ENCODE results near the gene MTHFD2L.

MTHFD2L gene

DNA sequence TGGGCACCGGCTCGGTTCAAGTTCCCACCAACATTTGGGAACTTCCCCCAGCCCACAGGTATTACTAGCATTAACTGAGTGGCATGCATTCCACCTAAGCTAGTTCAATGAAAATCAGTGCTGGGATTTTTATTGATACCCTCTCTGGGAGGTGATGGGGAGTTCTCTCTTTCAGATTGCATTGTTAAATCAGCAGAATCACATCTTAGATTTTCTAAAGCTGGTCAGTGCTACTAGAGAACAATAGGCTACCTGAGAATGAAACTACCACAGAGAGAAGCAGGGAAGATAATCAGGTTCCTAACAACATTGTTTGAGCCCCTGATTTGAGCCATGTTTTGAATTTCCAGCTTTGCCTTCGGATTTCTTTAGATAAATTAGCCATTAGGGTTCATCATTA, 166.3 kb downstream of the MTHFD2L start:
- DNase-seq: no peak
- Mint-ChIP-seq H3K4me3 (no peak overlapping the region), H3K36me3 (ENCODE audit: low read depth) (no peaks in the 10 kb centered on the region), H3K27ac (no peak overlapping the region), H3K9me3 (no peaks in the 10 kb centered on the region), H3K4me1 (no peaks in the 10 kb centered on the region), H3K27me3 (ENCODE audit: low read depth, poor library complexity) (no peaks in the 10 kb centered on the region)
- TF ChIP-seq, protein P1, sequence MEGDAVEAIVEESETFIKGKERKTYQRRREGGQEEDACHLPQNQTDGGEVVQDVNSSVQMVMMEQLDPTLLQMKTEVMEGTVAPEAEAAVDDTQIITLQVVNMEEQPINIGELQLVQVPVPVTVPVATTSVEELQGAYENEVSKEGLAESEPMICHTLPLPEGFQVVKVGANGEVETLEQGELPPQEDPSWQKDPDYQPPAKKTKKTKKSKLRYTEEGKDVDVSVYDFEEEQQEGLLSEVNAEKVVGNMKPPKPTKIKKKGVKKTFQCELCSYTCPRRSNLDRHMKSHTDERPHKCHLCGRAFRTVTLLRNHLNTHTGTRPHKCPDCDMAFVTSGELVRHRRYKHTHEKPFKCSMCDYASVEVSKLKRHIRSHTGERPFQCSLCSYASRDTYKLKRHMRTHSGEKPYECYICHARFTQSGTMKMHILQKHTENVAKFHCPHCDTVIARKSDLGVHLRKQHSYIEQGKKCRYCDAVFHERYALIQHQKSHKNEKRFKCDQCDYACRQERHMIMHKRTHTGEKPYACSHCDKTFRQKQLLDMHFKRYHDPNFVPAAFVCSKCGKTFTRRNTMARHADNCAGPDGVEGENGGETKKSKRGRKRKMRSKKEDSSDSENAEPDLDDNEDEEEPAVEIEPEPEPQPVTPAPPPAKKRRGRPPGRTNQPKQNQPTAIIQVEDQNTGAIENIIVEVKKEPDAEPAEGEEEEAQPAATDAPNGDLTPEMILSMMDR (IDR thresholded peaks at IDR 0.05): no peak

DNA sequence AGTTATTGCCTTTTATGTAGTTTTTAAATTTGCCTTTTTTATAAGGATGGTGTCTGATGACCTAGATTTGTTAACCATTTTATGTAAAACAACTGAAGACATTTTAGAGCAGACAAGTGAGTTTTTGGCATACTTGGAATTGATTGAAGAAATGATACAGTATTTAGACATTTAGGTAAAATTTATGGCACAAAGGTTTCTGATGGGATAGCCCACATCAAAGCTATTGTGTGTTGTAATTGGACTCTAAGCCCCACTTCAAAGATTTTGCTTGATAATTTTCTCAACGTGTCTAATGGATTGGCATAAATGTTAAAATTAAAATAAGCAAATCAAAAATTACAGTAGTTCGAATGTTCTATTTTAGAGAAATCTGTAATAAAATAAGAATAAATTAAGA, 168.0 kb downstream of the MTHFD2L start:
- no peaks in the 10 kb centered on the region for H3K27me3 Mint-ChIP-seq (ENCODE audit: low read depth, poor library complexity)
- no peaks in the 10 kb centered on the region for H3K4me1 Mint-ChIP-seq
- no peaks in the 10 kb centered on the region for H3K9me3 Mint-ChIP-seq
- no peaks in the 10 kb centered on the region for H3K36me3 Mint-ChIP-seq (ENCODE audit: low read depth)
- no peak overlapping the region for H3K4me3 Mint-ChIP-seq
- DNase-seq: no peak
- TF ChIP-seq, protein P1 (IDR thresholded peaks at IDR 0.05): no peak
- no peak overlapping the region for H3K27ac Mint-ChIP-seq

DNA sequence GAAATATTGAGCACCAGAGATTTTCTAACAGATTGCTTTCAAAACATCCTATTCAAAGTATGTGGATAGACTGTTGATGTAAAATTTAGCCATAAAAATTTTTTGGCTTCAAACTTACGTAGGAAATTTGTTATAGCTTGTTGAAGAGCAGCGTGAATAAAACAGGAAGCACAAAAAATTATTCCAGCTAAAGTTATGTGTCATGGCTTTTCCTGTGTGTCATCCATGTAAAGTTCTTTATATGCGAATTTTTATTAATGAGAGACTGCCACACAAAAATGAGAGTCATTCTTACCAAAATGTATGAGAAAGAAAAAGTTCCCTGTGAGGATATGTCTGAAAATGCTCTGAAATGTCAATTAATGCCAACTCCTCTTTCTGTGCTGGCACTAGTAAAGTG, 169.8 kb downstream of the MTHFD2L start:
- Mint-ChIP-seq H3K9me3 (no peaks in the 10 kb centered on the region), H3K36me3 (ENCODE audit: low read depth) (no peaks in the 10 kb centered on the region), H3K27ac (no peak overlapping the region), H3K27me3 (ENCODE audit: low read depth, poor library complexity) (no peaks in the 10 kb centered on the region), H3K4me3 (no peak overlapping the region), H3K4me1 (no peaks in the 10 kb centered on the region)
- TF ChIP-seq, protein P1 (IDR thresholded peaks at IDR 0.05): no peak
- no peak for DNase-seq

DNA sequence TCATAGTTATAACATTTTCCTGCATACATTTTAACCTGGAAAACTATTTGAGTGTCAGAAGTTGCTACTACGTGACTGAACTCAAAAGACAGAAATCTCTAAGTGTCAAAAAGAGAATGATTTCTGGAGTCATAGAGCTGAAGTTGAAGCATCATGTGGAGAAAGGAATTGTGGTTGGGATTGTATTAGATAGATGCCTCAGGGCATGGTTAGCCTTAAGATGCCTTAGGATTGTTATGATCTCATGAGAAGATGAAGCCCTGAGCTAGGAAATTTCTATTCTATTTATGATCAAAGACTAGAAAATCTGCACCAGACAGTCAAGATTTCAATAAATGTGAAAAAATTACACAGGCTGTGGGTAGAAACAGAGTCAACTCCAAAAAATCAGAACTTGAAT, 170.6 kb downstream of the MTHFD2L start:
- Mint-ChIP-seq H3K27me3 (ENCODE audit: low read depth, poor library complexity) (no peaks in the 10 kb centered on the region), H3K36me3 (ENCODE audit: low read depth) (no peaks in the 10 kb centered on the region)
- no peak for DNase-seq

DNA sequence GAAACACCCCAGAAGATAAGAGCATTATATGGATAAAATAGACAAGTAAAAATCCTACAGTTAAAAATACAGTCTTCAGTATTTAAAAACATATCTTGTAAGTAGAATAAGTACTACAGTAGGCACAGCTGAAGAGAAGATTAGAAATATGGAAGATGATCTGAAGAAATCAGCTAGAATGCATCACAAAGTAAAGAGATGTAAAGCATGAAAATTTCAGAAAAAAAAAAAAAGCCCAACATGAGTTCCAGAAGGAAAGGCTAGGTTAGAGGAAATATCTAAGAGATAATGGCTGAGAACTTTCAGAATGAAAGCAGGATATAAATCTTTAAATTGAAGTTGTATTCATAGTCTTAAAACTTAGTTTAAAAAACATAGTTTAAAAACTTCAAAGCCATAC, 171.4 kb downstream of the MTHFD2L start:
- TF ChIP-seq, protein P1 (IDR thresholded peaks at IDR 0.05): no peak
- H3K36me3 Mint-ChIP-seq (ENCODE audit: low read depth): no peaks in the 10 kb centered on the region
- H3K27me3 Mint-ChIP-seq (ENCODE audit: low read depth, poor library complexity): no peaks in the 10 kb centered on the region
- no peaks in the 10 kb centered on the region for H3K4me1 Mint-ChIP-seq
- H3K27ac Mint-ChIP-seq: no peak overlapping the region
- no peaks in the 10 kb centered on the region for H3K9me3 Mint-ChIP-seq
- no peak for DNase-seq
- H3K4me3 Mint-ChIP-seq: no peak overlapping the region

More for the DNA sequence above, 170.6 kb downstream of the MTHFD2L start:
- no peak overlapping the region for H3K27ac Mint-ChIP-seq
- H3K4me3 Mint-ChIP-seq: no peak overlapping the region
- TF ChIP-seq, protein P1 (IDR thresholded peaks at IDR 0.05): no peak
- H3K9me3 Mint-ChIP-seq: no peaks in the 10 kb centered on the region
- H3K4me1 Mint-ChIP-seq: no peaks in the 10 kb centered on the region

DNA sequence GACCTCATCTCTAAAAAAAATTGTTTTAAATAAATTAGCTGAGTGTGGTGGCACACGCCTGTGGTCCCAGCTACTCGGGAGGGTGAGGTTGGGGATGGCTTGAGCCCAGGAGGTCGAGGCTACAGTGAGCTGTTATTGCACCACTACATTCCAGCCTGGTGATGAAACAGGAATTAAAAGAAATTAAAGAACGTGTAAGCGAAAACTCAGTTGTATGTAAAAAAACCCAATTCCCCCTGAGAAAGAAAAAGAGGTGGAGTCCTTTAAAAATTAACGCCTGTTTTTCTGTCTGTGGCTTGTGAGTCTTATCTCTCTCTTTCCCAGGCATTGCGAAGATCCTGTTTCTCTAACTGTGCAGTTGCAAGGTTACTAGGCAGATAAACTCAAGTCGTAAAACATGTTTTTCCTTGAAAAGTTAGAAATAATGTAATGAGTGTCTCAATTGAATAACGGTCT, 172.4 kb downstream of the MTHFD2L start:
- DNase-seq: no peak
- H3K27ac Mint-ChIP-seq: no peak overlapping the region
- no peaks in the 10 kb centered on the region for H3K4me1 Mint-ChIP-seq
- no peaks in the 10 kb centered on the region for H3K27me3 Mint-ChIP-seq (ENCODE audit: low read depth, poor library complexity)
- H3K4me3 Mint-ChIP-seq: no peak overlapping the region
- H3K9me3 Mint-ChIP-seq: no peaks in the 10 kb centered on the region
- TF ChIP-seq, protein P1 (IDR thresholded peaks at IDR 0.05): no peak
- H3K36me3 Mint-ChIP-seq (ENCODE audit: low read depth): no peaks in the 10 kb centered on the region
